Lung (tissue), 12 donors: ENCODE data around the gene DDX41. TPM values are rescaled to one million over a fixed set of nuclear protein-coding genes. Genes with fewer than 3 reads are reported as not detected.

Experiments
- ATAC-seq: fragments of 200-7000 bp; cut with Tn5 transposase; one replicate; pipeline ENCODE4 v1.9.1; 2020; ENCODE audit warnings: moderate number of reproducible peaks; ENCODE audit not compliant: insufficient read depth, low FRiP score
- DNase-seq, 3 donors: peaks; one replicate each; pipeline ENCODE4 v3.0.0-alpha.2; 2013 to 2017
- H3K27ac ChIP-seq, 2 donors: one replicate each; pipeline ENCODE4 v1.5.1; 2013; ENCODE audit warnings: mild to moderate bottlenecking in 2 of 2, moderate library complexity in 2 of 2, control low read depth in 1 of 2, inconsistent platforms in 1 of 2, low read depth in 1 of 2, low read length in 1 of 2
- H3K27me3 ChIP-seq, 3 donors: one replicate each; pipeline ENCODE4 v1.5.1; 2013; ENCODE audit warnings: low read length in 2 of 3; ENCODE audit not compliant: control insufficient read depth in 3 of 3, insufficient read depth in 3 of 3
- H3K36me3 ChIP-seq, 4 donors: one replicate each; pipeline ENCODE4 v1.5.1; 2013; ENCODE audit warnings: low read length in 4 of 4, mild to moderate bottlenecking in 1 of 4, moderate library complexity in 1 of 4; ENCODE audit not compliant: control insufficient read depth in 4 of 4, insufficient read depth in 4 of 4
- H3K4me1 ChIP-seq, 5 donors: one replicate each; pipeline ENCODE4 v1.5.1; 2013; ENCODE audit warnings: low read length in 5 of 5, mild to moderate bottlenecking in 2 of 5, moderate library complexity in 1 of 5; ENCODE audit not compliant: control insufficient read depth in 5 of 5, insufficient read depth in 5 of 5
- H3K4me3 ChIP-seq: one replicate; pipeline ENCODE4 v1.5.1; 2013; ENCODE audit warnings: mild to moderate bottlenecking, control low read depth, moderate library complexity
- H3K9ac ChIP-seq, 2 donors: one replicate each; pipeline ENCODE4 v1.5.1; 2013; ENCODE audit warnings: low read length in 2 of 2, control low read depth in 1 of 2; ENCODE audit not compliant: insufficient read depth in 1 of 2
- H3K9me3 ChIP-seq, 4 donors: one replicate each; pipeline ENCODE4 v1.5.1; 2013; ENCODE audit warnings: low read length in 3 of 4, mild to moderate bottlenecking in 1 of 4, moderate library complexity in 1 of 4; ENCODE audit not compliant: control insufficient read depth in 4 of 4, insufficient read depth in 3 of 4
- WGBS, 2 donors: extraction: QIAGEN DNeasy Blood & Tissue Kit; methylation state at CpG; one replicate each; pipeline ENCODE4 v1.1.7; 2013; 5-methylcytosine and 5-hydroxymethylcytosine counted together
- polyA plus RNA-seq, 2 donors: library from polyadenylated mRNA; stranded (reverse); fragments of 200-250 nt; gene quantifications; one replicate each; pipeline ENCODE4 v1.2.1, GENCODE V29; 2013
- total RNA-seq, 2 donors: library from RNA; depleted of rRNA in 1 of 2; stranded (reverse); fragments of >200 nt in 1 of 2; gene quantifications; one replicate each; pipeline ENCODE4 v1.2.1, GENCODE V29; 2014 to 2021
- TF ChIP-seq, protein P1 (sequence below): IDR thresholded peaks from 2 replicates; pipeline ENCODE4 v1.5.1; 2012; ENCODE audit warnings: mild to moderate bottlenecking; ENCODE audit errors: control extremely low read depth, extremely low read depth
- donor health status: control.
- donor health status: control.
- donor health status: Bipolar disorder and iron deficiency.
- donor health status: healthy.
- donor health status: DM: yes; HTN: yes; CAD: no.

Gene DDX41
- total and polyA plus RNA-seq, 4 donors, result 63.2 to 110 (median 73.6) TPM

DNA sequence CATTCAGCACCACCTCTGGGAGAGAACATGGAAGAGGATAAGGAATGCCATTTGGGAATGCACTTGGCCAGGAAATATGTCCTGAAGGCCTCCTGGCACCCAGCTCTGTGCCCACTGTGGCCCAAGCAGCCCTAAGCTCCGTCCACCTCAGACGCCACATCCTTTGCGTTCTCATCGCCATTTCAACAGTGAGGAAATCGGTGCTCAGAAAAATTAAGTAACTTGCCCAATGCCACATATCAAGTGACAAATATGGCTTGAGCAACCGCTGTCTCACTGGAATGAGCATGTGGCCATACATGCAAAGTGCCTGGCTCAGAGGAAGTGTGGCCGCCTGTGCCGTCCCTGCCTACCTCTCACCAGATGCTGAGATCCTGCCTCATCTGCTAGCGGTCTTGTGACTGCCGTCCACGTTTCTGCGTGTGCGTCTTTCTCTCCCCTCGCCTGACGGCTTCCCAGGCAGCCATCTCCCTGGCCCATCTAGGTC lies 6.2 kb downstream of the DDX41 start:
- no peak for ATAC-seq
- H3K4me1 ChIP-seq, result peaks cover 0 to 8% (median 2%) of the 10 kb centered on the region in 5 donors
- no peaks in the 10 kb centered on the region for H3K9me3 ChIP-seq
- 31 to 67% methylated on average over 15 of the region's 15 CpGs for WGBS, 2 donors
- H3K27me3 ChIP-seq, result no peaks in the 10 kb centered on the region
- H3K27ac ChIP-seq, result peak overlapping the region in 1 of 2 donors; percentile 84
- TF ChIP-seq, protein P1, sequence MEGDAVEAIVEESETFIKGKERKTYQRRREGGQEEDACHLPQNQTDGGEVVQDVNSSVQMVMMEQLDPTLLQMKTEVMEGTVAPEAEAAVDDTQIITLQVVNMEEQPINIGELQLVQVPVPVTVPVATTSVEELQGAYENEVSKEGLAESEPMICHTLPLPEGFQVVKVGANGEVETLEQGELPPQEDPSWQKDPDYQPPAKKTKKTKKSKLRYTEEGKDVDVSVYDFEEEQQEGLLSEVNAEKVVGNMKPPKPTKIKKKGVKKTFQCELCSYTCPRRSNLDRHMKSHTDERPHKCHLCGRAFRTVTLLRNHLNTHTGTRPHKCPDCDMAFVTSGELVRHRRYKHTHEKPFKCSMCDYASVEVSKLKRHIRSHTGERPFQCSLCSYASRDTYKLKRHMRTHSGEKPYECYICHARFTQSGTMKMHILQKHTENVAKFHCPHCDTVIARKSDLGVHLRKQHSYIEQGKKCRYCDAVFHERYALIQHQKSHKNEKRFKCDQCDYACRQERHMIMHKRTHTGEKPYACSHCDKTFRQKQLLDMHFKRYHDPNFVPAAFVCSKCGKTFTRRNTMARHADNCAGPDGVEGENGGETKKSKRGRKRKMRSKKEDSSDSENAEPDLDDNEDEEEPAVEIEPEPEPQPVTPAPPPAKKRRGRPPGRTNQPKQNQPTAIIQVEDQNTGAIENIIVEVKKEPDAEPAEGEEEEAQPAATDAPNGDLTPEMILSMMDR, result no peak
- no peak for DNase-seq
- H3K4me3 ChIP-seq, result no peak overlapping the region
- H3K36me3 ChIP-seq, result peaks cover 7 to 46% (median 35%) of the 10 kb centered on the region in 4 donors
- no peak overlapping the region for H3K9ac ChIP-seq

DNA sequence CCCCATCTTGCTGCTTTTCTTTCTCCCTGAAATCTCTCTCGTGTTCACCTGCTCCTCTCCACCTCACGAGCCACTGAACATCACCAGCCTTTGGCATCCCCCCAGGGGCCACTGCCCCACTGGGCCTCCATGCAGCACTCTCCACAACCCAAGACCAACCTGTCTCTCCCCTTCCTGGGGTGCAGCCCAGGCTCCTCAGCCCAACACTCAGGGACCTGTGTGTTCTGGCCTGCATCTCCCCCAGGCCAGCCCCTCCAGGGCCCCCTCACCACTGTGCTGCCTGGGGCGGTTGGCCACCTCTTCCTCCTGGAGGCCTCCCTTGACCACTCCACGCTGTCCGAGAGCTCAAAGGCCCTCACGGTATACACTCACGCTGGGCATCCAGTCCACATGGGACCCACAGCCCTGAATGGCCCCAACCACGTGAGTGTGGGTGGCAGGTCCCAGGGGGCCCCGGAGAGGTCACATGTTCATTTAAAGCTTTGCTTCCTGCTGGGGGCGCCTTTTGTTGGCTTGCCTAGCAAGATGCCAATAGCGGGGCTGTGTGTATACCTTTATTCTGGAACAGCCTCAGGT lies 6.7 kb downstream of the DDX41 start:
- ATAC-seq (no peak), DNase-seq (no peak)
- Histone ChIP-seq H3K36me3 (peaks cover 7 to 46% (median 31%) of the 10 kb centered on the region in 4 donors), H3K27me3 (no peaks in the 10 kb centered on the region), H3K4me3 (no peak overlapping the region), H3K9me3 (no peaks in the 10 kb centered on the region), H3K9ac (no peak overlapping the region), H3K4me1 (peaks cover 0 to 5% (median 0%) of the 10 kb centered on the region in 5 donors), H3K27ac (peak overlapping the region in 1 of 2 donors; percentile 84)
- WGBS, 2 donors, result 35 to 65% methylated on average over 11 of the region's 11 CpGs
- TF ChIP-seq, protein P1, result no peak

DNA sequence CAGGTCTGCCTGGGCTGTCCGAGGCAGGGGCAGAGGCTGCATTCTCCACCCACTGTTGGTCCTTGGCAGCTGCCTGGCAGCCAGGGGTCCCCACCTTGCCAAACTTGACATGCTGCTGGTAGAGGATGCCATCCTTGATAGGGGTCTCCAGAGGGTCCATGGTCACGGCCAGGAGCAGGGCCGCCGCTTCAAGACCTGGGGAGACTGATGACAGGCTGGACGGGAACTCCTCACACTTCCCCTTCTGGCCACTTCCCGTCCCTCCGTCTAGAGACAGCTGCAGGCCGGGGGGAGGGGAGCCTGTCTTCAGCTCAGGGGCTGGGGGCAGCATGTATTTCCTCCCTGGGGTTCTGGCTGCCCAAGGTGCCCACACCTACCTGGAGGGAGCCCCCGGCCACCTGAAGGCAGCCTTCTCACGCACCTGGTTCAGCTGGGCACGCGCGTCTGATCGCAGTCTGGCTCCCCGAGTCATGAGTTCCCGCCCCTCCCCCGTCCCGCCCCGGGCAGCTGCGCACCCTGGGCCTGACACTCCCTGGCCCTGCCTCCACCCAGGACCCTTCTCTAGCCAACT lies 7.3 kb downstream of the DDX41 start, which contains the start of gene DOK3:
Gene DOK3 (minus strand): TSS at position 446 of the 571 bp plus-strand sequence. CDS start 286 bp downstream, at position 160.
- Histone ChIP-seq H3K9ac (no peak within 1 kb of the TSS), H3K4me3 (peak within 1 kb of the TSS; percentile 2), H3K27ac (peak within 1 kb of the TSS in 1 of 2 donors; percentile 84), H3K36me3 (peaks cover 7 to 46% (median 26%) of the 10 kb centered on the region in 4 donors), H3K9me3 (no peaks in the 10 kb centered on the region), H3K4me1 (peaks cover 0 to 5% (median 0%) of the 10 kb centered on the region in 5 donors), H3K27me3 (no peaks in the 10 kb centered on the region)
- ATAC-seq (peak; percentile 55), DNase-seq (peak in 1 of 3 donors; percentile 22)
- 14 to 33% methylated on average over 16 to 20 of the region's 20 CpGs for WGBS, 2 donors
- TF ChIP-seq, protein P1, result no peak
